ENCODE results near the gene RPA3.

DNA sequence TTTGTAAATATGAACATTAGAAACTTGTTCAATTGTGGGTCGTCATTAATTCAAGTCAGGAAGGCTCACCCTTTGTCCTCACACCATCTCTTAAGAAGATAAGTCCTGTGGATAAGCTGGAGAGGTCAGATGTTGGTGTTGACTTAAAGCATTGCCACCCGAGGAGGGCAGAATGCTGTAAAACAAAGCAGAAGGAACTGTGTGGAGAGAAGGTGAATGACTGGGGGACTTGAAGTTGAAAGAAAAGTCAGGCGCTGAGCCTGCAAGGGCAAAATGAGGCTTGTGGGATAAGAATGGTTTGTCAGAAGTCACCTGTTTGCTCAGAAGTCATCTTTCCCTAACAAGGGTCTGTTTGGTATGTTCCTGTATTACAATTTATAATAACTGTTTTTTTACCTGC, 9.1 kb downstream of the RPA3 start:
- TF ChIP-seq, protein P1, sequence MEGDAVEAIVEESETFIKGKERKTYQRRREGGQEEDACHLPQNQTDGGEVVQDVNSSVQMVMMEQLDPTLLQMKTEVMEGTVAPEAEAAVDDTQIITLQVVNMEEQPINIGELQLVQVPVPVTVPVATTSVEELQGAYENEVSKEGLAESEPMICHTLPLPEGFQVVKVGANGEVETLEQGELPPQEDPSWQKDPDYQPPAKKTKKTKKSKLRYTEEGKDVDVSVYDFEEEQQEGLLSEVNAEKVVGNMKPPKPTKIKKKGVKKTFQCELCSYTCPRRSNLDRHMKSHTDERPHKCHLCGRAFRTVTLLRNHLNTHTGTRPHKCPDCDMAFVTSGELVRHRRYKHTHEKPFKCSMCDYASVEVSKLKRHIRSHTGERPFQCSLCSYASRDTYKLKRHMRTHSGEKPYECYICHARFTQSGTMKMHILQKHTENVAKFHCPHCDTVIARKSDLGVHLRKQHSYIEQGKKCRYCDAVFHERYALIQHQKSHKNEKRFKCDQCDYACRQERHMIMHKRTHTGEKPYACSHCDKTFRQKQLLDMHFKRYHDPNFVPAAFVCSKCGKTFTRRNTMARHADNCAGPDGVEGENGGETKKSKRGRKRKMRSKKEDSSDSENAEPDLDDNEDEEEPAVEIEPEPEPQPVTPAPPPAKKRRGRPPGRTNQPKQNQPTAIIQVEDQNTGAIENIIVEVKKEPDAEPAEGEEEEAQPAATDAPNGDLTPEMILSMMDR (IDR thresholded peaks at IDR 0.05): no peak
- TF ChIP-seq EP300 (IDR thresholded peaks at IDR 0.05): no peak

Data from stomach (tissue), 4 donors.